Measurements from ENCODE around the gene COLGALT1.
"Not testable (repeated sequence)": the region's sequence is repeated elsewhere in the genome, so short reads cannot be mapped to it uniquely, and the experiment has no call there.

Gene COLGALT1

GRCh38 chr19:17555480-17555928 is at the start of gene COLGALT1:
Gene COLGALT1 (plus strand): TSS chr19:17555649. CDS start chr19:17555714, 65 bp downstream.
- DNase-seq (ENCODE audit: low read depth in 2 of 2), result peak; percentile 93 to 97

GRCh38 chr19:17506745-17507144 is 48.7 kb upstream of the COLGALT1 start:
- DNase-seq (ENCODE audit: low read depth in 2 of 2), result no peak

GRCh38 chr19:17508558-17508933 is 46.9 kb upstream of the COLGALT1 start:
- not testable (repeated sequence) for DNase-seq (ENCODE audit: low read depth in 2 of 2)

- DNase-seq (ENCODE audit: low read depth in 2 of 2), result no peak
These were observed 45.0 kb upstream of the COLGALT1 start for GRCh38 chr19:17510220-17510993.

- DNase-seq (ENCODE audit: low read depth in 2 of 2), result peak; percentile 73 to 75
These were observed 43.5 kb upstream of the COLGALT1 start for GRCh38 chr19:17511724-17512573.

GRCh38 chr19:17512574-17512939 is 42.9 kb upstream of the COLGALT1 start:
- DNase-seq (ENCODE audit: low read depth in 2 of 2), result no peak

- DNase-seq (ENCODE audit: low read depth in 2 of 2), result no peak
These were observed 39.9 kb upstream of the COLGALT1 start for GRCh38 chr19:17515408-17516149.

GRCh38 chr19:17517898-17518297 is 37.6 kb upstream of the COLGALT1 start:
- no peak for DNase-seq (ENCODE audit: low read depth in 2 of 2)

- DNase-seq (ENCODE audit: low read depth in 2 of 2), result not testable (repeated sequence)
These were observed 36.8 kb upstream of the COLGALT1 start for GRCh38 chr19:17518654-17519053.

- no peak for DNase-seq (ENCODE audit: low read depth in 2 of 2)
These were observed 35.5 kb upstream of the COLGALT1 start for GRCh38 chr19:17519967-17520366.

GRCh38 chr19:17520865-17521264 is 34.6 kb upstream of the COLGALT1 start:
- DNase-seq (ENCODE audit: low read depth in 2 of 2), result no peak

GRCh38 chr19:17522988-17523872 is 32.2 kb upstream of the COLGALT1 start:
- peak in 1 of 2 donors; percentile 15 for DNase-seq (ENCODE audit: low read depth in 2 of 2)

GRCh38 chr19:17524651-17525050 is 30.8 kb upstream of the COLGALT1 start:
- DNase-seq (ENCODE audit: low read depth in 2 of 2), result no peak

- DNase-seq (ENCODE audit: low read depth in 2 of 2), result no peak
These were observed 30.3 kb upstream of the COLGALT1 start for GRCh38 chr19:17525141-17525540.

GRCh38 chr19:17526922-17527321 is 28.5 kb upstream of the COLGALT1 start:
- no peak for DNase-seq (ENCODE audit: low read depth in 2 of 2)

GRCh38 chr19:17527326-17527725 is 28.1 kb upstream of the COLGALT1 start:
- DNase-seq (ENCODE audit: low read depth in 2 of 2), result no peak

- no peak for DNase-seq (ENCODE audit: low read depth in 2 of 2)
These were observed 26.8 kb upstream of the COLGALT1 start for GRCh38 chr19:17528610-17529009.

- DNase-seq (ENCODE audit: low read depth in 2 of 2), result no peak
These were observed 25.9 kb upstream of the COLGALT1 start for GRCh38 chr19:17529239-17530158.

GRCh38 chr19:17530586-17530985 is 24.9 kb upstream of the COLGALT1 start:
- DNase-seq (ENCODE audit: low read depth in 2 of 2), result no peak

- DNase-seq (ENCODE audit: low read depth in 2 of 2), result no peak
These were observed 23.3 kb upstream of the COLGALT1 start for GRCh38 chr19:17532116-17532515.
